SK-N-MC (cell line): ENCODE data around the gene CCHCR1.
"Not testable (repeated sequence)": the region's sequence is repeated elsewhere in the genome, so short reads cannot be mapped to it uniquely, and the experiment has no call there.

ENCODE experiments used
- DNase-seq: peaks from one replicate; pipeline ENCODE4 v3.0.0-alpha.2; 2011; ENCODE audit warnings: low read depth, low spot score
- H3K27ac ChIP-seq: fragments of 200-600 bp; sonication (generic); 2 replicates; pipeline ENCODE4 v1.5.1; 2016; ENCODE audit warnings: mixed run types
- H3K36me3 ChIP-seq: fragments of 200-600 bp; sonication (generic); 2 replicates; pipeline ENCODE4 v1.6.1; 2017; ENCODE audit warnings: antibody characterized with exemption, low read length, mixed read lengths; ENCODE audit not compliant: insufficient read depth
- H3K4me3 ChIP-seq: fragments of 200-600 bp; sonication (generic); 2 replicates; pipeline ENCODE4 v1.5.1; 2016
- H3K9ac ChIP-seq: fragments of 200-600 bp; sonication (generic); 2 replicates; pipeline ENCODE4 v1.8.0; 2017; ENCODE audit warnings: mixed run types, mixed read lengths; ENCODE audit not compliant: insufficient read length
- H3K9me3 ChIP-seq: fragments of 200-600 bp; sonication (generic); 2 replicates; pipeline ENCODE4 v1.6.1; 2017; ENCODE audit warnings: low read depth, mild to moderate bottlenecking, antibody characterized with exemption, low read length, moderate library complexity, mixed read lengths
- EZH2 ChIP-seq: fragments of 200-600 bp; sonication (generic); IDR thresholded peaks from one replicate; pipeline ENCODE4 v1.6.1; 2017; ENCODE audit warnings: antibody characterized with exemption
- FOXP2 ChIP-seq: optimal IDR thresholded peaks from 2 replicates; pipeline ENCODE3; 2011; ENCODE audit warnings: mild to moderate bottlenecking, moderate library complexity; ENCODE audit not compliant: insufficient read depth; ENCODE audit errors: extremely low read length, control extremely low read depth
- POLR2AphosphoS5 ChIP-seq: IDR thresholded peaks from 2 replicates; pipeline ENCODE4 v1.6.1; 2012; ENCODE audit warnings: mild to moderate bottlenecking, low read depth, low read length, borderline replicate concordance

CCHCR1 gene

DNA sequence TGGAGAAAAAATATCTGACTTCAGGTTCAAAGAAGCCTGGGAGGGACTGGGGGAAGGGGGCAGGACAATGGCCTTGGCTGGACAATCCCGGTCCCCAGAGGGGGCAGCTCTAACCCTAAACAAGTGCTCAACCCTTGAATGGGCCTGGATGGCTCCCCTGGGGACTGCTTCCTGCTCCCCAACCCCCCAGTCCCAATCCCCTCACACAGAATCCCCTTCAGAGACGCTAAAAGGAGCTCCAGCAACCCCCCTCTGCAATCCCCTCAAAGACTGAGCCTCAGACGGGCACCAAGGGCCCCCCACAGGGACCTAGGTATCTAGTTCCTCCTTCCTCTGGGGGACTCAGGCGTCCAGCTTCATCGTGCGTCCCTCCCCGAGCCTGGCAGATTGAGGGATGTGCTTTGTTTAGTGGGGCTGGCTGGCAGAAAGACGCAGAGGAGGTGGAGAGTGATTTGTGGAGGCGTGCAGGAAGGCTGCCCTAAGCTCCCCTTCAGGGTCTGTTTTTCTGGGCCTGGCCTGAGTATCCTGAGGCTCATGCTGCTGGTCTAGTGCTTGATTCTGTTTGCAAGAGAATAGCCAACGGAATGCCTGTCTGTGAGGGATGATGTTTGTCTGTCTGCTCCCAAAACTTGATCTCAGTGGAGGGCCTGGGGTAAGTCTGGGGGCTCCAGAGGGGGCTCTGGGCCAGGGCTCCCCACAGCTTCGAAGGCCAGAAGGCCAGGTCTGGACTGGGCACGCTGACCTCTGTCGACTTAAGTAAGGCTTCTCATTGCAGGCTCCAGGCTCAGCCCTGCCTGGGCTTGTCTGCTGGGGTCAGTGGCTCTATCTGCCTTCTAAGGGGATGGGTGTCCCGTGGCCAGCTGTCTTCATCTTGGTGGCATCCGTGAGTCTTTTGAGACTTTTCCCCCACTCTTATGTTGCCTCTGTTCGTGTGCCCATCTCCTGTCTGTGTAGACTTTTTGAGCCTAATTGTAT lies 14.6 kb upstream of the CCHCR1 start:
- no peak for DNase-seq
- Histone ChIP-seq H3K4me3 (no peak overlapping the region), H3K9me3 (no peaks in the 10 kb centered on the region), H3K27ac (no peak overlapping the region), H3K9ac (no peak overlapping the region), H3K36me3 (no peaks in the 10 kb centered on the region)
- TF ChIP-seq POLR2AphosphoS5 (no peak), FOXP2 (no peak), EZH2 (no peak)

- no peak overlapping the region for H3K4me3 ChIP-seq
- no peak for TF ChIP-seq FOXP2
- TF ChIP-seq POLR2AphosphoS5 = no peak
- TF ChIP-seq EZH2 = no peak
- H3K36me3 ChIP-seq = no peaks in the 10 kb centered on the region
- H3K9ac ChIP-seq = no peak overlapping the region
- no peak for DNase-seq
- no peaks in the 10 kb centered on the region for H3K9me3 ChIP-seq
- H3K27ac ChIP-seq = no peak overlapping the region
These were observed 13.5 kb upstream of the CCHCR1 start for GRCh38 chr6:31170987-31171671.

GRCh38 chr6:31170600-31170881 lies 12.9 kb upstream of the CCHCR1 start, which contains the start of gene POU5F1:
POU5F1 (minus strand) TSS chr6:31170682; CDS start chr6:31170620, 62 bp downstream.
- Histone ChIP-seq H3K27ac (no peak within 1 kb of the TSS), H3K4me3 (no peak within 1 kb of the TSS), H3K36me3 (no peaks in the 10 kb centered on the region), H3K9ac (no peak within 1 kb of the TSS), H3K9me3 (no peaks in the 10 kb centered on the region)
- no peak for DNase-seq
- TF ChIP-seq POLR2AphosphoS5 = no peak
- TF ChIP-seq EZH2 = no peak
- no peak for TF ChIP-seq FOXP2

- H3K36me3 ChIP-seq, DNase-seq, H3K9me3 ChIP-seq, H3K27ac ChIP-seq, H3K4me3 ChIP-seq, H3K9ac ChIP-seq: not testable (repeated sequence)
These were observed 12.4 kb upstream of the CCHCR1 start for GRCh38 chr6:31169858-31170599.

DNA sequence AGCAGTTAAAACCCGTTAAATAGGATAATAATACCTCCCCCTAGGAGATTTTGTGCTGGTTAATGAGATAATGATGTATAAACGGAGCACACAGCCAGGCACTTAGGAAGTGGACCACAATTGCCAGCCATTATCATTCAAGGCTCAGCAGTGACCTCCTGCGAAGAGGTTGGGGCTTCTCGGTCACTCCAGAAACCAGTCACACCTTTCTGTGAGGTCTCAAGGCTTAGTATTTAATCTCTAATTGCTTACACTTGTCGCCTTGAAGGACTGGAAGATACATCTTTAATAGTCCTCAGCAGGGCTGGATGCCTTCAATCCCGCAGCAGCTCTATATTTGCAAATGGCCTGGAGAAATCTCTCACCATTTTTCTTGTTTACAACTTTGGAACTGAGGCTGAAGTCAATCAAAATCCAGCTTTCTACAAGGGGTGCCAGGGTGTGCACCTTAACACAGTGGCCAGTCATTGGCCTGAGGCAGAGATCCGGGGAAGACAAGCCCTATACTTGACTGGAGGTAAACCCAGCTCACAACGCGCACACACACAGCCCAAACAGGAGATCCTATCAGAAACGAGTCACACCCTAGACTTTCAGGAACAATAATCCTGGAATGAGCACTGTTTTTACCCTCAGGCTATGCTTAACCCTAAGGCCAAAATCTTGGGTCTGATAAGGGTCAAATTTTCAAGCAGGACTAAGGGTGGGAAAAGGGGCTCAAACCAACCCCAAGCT lies 11.7 kb upstream of the CCHCR1 start:
- Histone ChIP-seq H3K9me3 (no peaks in the 10 kb centered on the region), H3K4me3 (no peak overlapping the region), H3K9ac (no peak overlapping the region), H3K36me3 (no peaks in the 10 kb centered on the region), H3K27ac (no peak overlapping the region)
- DNase-seq = no peak
- TF ChIP-seq POLR2AphosphoS5 = no peak
- TF ChIP-seq FOXP2 = no peak
- no peak for TF ChIP-seq EZH2

- no peaks in the 10 kb centered on the region for H3K9me3 ChIP-seq
- TF ChIP-seq POLR2AphosphoS5 = no peak
- TF ChIP-seq EZH2 = no peak
- no peak for TF ChIP-seq FOXP2
- no peak overlapping the region for H3K9ac ChIP-seq
- H3K36me3 ChIP-seq = no peaks in the 10 kb centered on the region
- no peak for DNase-seq
- no peak overlapping the region for H3K4me3 ChIP-seq
- no peak overlapping the region for H3K27ac ChIP-seq
These were observed 11.0 kb upstream of the CCHCR1 start for GRCh38 chr6:31168606-31169005.

DNA sequence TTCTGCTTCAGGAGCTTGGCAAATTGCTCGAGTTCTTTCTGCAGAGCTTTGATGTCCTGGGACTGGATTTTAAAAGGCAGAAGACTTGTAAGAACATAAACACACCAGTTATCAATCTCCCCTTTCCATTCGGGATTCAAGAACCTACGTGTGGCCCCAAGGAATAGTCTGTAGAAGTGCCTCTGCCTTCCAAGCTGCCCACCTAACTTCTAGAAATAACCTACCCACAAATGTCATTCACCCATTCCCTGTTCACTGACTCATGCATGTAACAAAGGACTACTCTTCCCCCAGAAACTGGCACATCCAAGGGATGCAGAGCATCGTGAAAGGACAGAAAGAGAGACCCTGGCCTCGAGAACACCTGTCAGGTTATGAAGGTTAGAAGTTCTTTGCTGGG lies 8.4 kb upstream of the CCHCR1 start:
- peaks cover 6% of the 10 kb centered on the region; the same call in 1 of the 2 replicates for H3K36me3 ChIP-seq
- no peak overlapping the region for H3K9ac ChIP-seq
- no peaks in the 10 kb centered on the region for H3K9me3 ChIP-seq
- H3K27ac ChIP-seq = no peak overlapping the region
- TF ChIP-seq FOXP2 = no peak
- no peak for TF ChIP-seq EZH2
- no peak for TF ChIP-seq POLR2AphosphoS5
- H3K4me3 ChIP-seq = no peak overlapping the region
- DNase-seq = no peak

DNA sequence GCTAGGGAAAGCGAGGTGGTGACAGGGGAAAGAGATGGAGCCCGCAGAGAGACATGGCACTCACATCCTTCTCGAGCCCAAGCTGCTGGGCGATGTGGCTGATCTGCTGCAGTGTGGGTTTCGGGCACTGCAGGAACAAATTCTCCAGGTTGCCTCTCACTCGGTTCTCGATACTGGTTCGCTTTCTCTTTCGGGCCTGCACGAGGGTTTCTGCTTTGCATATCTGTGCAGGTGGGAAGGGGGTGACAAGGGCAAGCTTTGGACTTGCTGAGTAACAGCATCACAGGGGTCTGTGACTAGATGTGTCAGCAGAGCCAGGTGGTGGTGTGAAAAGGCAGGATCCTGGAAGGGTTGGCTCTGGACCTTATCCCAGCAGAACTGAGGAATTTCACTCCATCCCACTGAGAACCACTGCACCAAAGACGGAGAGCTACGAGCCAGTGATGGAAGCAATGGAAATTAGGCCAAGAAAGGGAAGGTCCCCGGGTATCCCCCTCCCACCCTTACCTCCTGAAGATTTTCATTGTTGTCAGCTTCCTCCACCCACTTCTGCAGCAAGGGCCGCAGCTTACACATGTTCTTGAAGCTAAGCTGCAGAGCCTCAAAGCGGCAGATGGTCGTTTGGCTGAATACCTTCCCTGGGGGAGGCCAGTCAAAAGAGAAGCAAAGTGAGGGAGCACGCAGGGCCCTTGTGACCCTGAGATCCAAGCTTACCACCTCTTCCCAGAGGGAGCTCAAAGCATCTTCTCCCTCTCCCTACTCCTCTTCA lies 7.6 kb upstream of the CCHCR1 start:
- H3K27ac ChIP-seq, DNase-seq, H3K9me3 ChIP-seq, H3K4me3 ChIP-seq, H3K9ac ChIP-seq, H3K36me3 ChIP-seq: not testable (repeated sequence)

DNA sequence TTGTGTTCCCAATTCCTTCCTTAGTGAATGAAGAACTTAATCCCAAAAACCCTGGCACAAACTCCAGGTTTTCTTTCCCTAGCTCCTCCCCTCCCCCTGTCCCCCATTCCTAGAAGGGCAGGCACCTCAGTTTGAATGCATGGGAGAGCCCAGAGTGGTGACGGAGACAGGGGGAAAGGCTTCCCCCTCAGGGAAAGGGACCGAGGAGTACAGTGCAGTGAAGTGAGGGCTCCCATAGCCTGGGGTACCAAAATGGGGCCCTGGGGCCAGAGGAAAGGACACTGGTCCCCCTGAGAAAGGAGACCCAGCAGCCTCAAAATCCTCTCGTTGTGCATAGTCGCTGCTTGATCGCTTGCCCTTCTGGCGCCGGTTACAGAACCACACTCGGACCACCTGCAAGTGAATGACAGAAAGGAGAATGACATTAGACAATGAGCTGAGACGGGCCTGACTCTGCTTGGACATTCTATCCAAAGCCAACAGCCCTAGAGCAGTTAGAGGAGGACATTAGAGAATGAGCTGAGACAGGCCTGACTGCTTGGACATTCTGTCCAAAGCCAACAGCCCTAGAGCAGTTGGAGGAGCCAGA lies 7.0 kb upstream of the CCHCR1 start:
- DNase-seq, H3K9ac ChIP-seq, H3K36me3 ChIP-seq, H3K4me3 ChIP-seq, H3K27ac ChIP-seq, H3K9me3 ChIP-seq: not testable (repeated sequence)
